GM23338 (cell line): ENCODE results near the gene MYLK. TPM values are rescaled to one million over a fixed set of nuclear protein-coding genes. Genes with fewer than 3 reads are reported as not detected.

ENCODE experiments used
- ATAC-seq: fragments of 200-7000 bp; cut with Tn5 transposase; 3 replicates; pipeline ENCODE4 v1.9.1; 2020
- DNase-seq: peaks from one replicate; pipeline ENCODE4 v3.0.0-alpha.2; 2015; ENCODE audit warnings: low spot score
- H2AFZ ChIP-seq: fragments of 200-600 bp; sonication (generic); 2 replicates; pipeline ENCODE4 v1.8.0; 2016; ENCODE audit warnings: antibody characterized with exemption, mild to moderate bottlenecking, moderate library complexity
- H3F3A ChIP-seq: fragments of 200-600 bp; sonication (generic); replicated peaks from 2 replicates; pipeline ENCODE4 v1.8.0; 2017; ENCODE audit warnings: antibody characterized with exemption, mixed run types, low read depth
- H3K27ac ChIP-seq: fragments of 200-600 bp; sonication (generic); 2 replicates; pipeline ENCODE4 v1.6.1; 2016; ENCODE audit warnings: low read depth
- H3K27me3 ChIP-seq: fragments of 200-600 bp; sonication (generic); 2 replicates; pipeline ENCODE4 v1.8.0; 2016; ENCODE audit warnings: mild to moderate bottlenecking, mixed run types, moderate library complexity; ENCODE audit not compliant: insufficient read depth
- H3K36me3 ChIP-seq: fragments of 200-600 bp; sonication (generic); 2 replicates; pipeline ENCODE4 v1.8.0; 2016; ENCODE audit warnings: mild to moderate bottlenecking; ENCODE audit not compliant: insufficient read depth
- H3K4me1 ChIP-seq: fragments of 200-600 bp; sonication (generic); 2 replicates; pipeline ENCODE4 v1.8.0; 2016; ENCODE audit warnings: mild to moderate bottlenecking, moderate library complexity; ENCODE audit not compliant: insufficient read depth
- H3K4me2 ChIP-seq: fragments of 200-600 bp; sonication (generic); 2 replicates; pipeline ENCODE4 v1.7.1; 2017; ENCODE audit warnings: mixed run types
- H3K4me3 ChIP-seq: fragments of 200-600 bp; sonication (generic); 2 replicates; pipeline ENCODE4 v1.6.1; 2016; ENCODE audit warnings: mixed run types
- H3K79me2 ChIP-seq: fragments of 200-600 bp; sonication (generic); replicated peaks from 2 replicates; pipeline ENCODE4 v1.8.0; 2017; ENCODE audit warnings: mild to moderate bottlenecking; ENCODE audit not compliant: insufficient read depth
- H3K9me2 ChIP-seq: fragments of 200-600 bp; sonication (generic); 2 replicates; pipeline ENCODE4 v1.8.0; 2017; ENCODE audit not compliant: insufficient read depth
- H4K20me1 ChIP-seq: fragments of 200-600 bp; sonication (generic); replicated peaks from 2 replicates; pipeline ENCODE4 v1.8.0; 2017; ENCODE audit warnings: mild to moderate bottlenecking; ENCODE audit not compliant: insufficient read depth
- H3K27ac Mint-ChIP-seq: 2 replicates; pipeline ENCODE4 v1.8.0; 2020; ENCODE audit warnings: inconsistent platforms, mild to moderate bottlenecking, moderate library complexity, mixed read lengths
- H3K27me3 Mint-ChIP-seq: 3 replicates; pipeline ENCODE4 v1.8.0; 2022; ENCODE audit warnings: low read depth, mild to moderate bottlenecking, moderate library complexity, mixed read lengths, inconsistent platforms; ENCODE audit not compliant: insufficient read depth, poor library complexity
- H3K36me3 Mint-ChIP-seq: 3 replicates; pipeline ENCODE4 v1.8.0; 2021; ENCODE audit warnings: low read depth, mild to moderate bottlenecking, inconsistent platforms, moderate library complexity, mixed read lengths
- H3K4me1 Mint-ChIP-seq: 3 replicates; pipeline ENCODE4 v1.8.0; 2020; ENCODE audit warnings: mild to moderate bottlenecking, inconsistent platforms, mixed read lengths
- H3K4me3 Mint-ChIP-seq: 3 replicates; pipeline ENCODE4 v1.8.0; 2021; ENCODE audit warnings: moderate library complexity, mild to moderate bottlenecking, inconsistent platforms, mixed read lengths
- H3K9me3 Mint-ChIP-seq: 3 replicates; pipeline ENCODE4 v1.8.0; 2020; ENCODE audit warnings: moderate library complexity, mild to moderate bottlenecking, inconsistent platforms, mixed read lengths
- CREB1 ChIP-seq: fragments of 250-450 bp; sonication (Bioruptor Pico); IDR thresholded peaks from 2 replicates; pipeline ENCODE4 v1.5.0; 2020; ENCODE audit warnings: low read depth, mild to moderate bottlenecking, moderate library complexity
- EZH2phosphoT487 ChIP-seq: fragments of 200-600 bp; sonication (generic); IDR thresholded peaks from one replicate; pipeline ENCODE4 v1.8.1; 2018; ENCODE audit warnings: antibody characterized with exemption; ENCODE audit not compliant: unreplicated experiment
- JUNB ChIP-seq: IDR thresholded peaks from one replicate; pipeline ENCODE4 v1.6.1; 2016; ENCODE audit warnings: antibody characterized with exemption; ENCODE audit not compliant: unreplicated experiment
- POLR2AphosphoS5 ChIP-seq: IDR thresholded peaks from 2 replicates; pipeline ENCODE4 v1.6.1; 2016; ENCODE audit warnings: antibody characterized with exemption, low read depth
- STAT1 ChIP-seq: IDR thresholded peaks from one replicate; pipeline ENCODE4 v1.6.1; 2016; ENCODE audit warnings: antibody characterized with exemption; ENCODE audit not compliant: unreplicated experiment
- ZNF114 ChIP-seq: fragments of 250-450 bp; sonication (Bioruptor Pico); IDR thresholded peaks from 2 replicates; pipeline ENCODE4 v1.5.0; 2020; ENCODE audit warnings: mild to moderate bottlenecking, moderate library complexity
- ZNF331 ChIP-seq: fragments of 250-450 bp; sonication (Bioruptor Pico); IDR thresholded peaks from 2 replicates; pipeline ENCODE4 v1.5.0; 2020; ENCODE audit warnings: low read depth, mild to moderate bottlenecking, moderate library complexity
- polyA plus RNA-seq: library from polyadenylated mRNA; unstranded; fragments of >200 nt; fragmentation: Nextera tagmentation; extraction: Ambion mirVana; gene quantifications from 2 replicates; pipeline ENCODE4 v1.2.1, GENCODE V29; 2016
- total RNA-seq: library from RNA; depleted of rRNA; stranded (reverse); fragments of >200 nt; shearing (Covaris generic); gene quantifications from 2 replicates; pipeline ENCODE4 v1.2.3, GENCODE V29; 2014
- TF ChIP-seq, protein P1 (sequence below): IDR thresholded peaks from 2 replicates; pipeline ENCODE4 v1.6.1; 2016; ENCODE audit warnings: antibody characterized with exemption
- TF ChIP-seq, protein P2 (sequence below): IDR thresholded peaks from one replicate; pipeline ENCODE4 v1.6.1; 2018; ENCODE audit warnings: antibody characterized with exemption; ENCODE audit not compliant: unreplicated experiment

Gene MYLK
- total and polyA plus RNA-seq, 2 experiments from 2014 or later = 11.5 to 17.9 TPM

DNA sequence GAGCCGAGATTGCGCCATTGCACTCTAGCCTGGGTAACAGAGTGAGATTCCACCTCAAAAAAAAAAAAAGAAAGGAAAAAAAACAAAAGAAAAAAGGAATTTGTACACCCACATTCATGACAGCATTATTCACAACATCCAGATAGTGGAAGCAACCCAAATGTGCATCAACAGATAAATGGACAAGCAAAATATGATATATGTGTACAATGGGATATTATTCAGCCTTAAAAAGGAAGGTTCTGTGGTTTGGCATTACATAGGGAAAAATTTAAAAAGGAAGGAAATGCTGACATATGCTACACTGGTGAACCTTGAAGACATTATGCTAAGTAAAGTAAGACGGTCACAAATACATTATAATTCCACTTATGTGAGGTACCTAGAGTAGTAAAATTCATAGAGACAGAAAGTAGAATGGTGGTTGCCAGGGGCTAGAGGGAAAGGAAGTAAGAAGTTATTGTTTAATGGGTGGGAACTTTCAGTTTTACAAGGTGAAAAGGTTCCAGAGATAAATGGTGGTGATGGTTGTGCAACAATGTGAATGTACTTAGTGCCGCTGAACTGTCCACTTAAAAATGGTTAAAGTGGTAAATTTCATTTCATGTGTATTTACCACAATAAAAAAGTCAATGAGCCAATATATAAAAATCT lies 118.5 kb downstream of the MYLK start (continued):
- no peak for TF ChIP-seq EZH2phosphoT487
- no peak for TF ChIP-seq ZNF331
- no peak for TF ChIP-seq ZNF114
- no peak for TF ChIP-seq STAT1
- no peak for TF ChIP-seq CREB1
- TF ChIP-seq JUNB = no peak
- TF ChIP-seq, protein P1, sequence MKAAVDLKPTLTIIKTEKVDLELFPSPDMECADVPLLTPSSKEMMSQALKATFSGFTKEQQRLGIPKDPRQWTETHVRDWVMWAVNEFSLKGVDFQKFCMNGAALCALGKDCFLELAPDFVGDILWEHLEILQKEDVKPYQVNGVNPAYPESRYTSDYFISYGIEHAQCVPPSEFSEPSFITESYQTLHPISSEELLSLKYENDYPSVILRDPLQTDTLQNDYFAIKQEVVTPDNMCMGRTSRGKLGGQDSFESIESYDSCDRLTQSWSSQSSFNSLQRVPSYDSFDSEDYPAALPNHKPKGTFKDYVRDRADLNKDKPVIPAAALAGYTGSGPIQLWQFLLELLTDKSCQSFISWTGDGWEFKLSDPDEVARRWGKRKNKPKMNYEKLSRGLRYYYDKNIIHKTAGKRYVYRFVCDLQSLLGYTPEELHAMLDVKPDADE = no peak
- TF ChIP-seq, protein P2, sequence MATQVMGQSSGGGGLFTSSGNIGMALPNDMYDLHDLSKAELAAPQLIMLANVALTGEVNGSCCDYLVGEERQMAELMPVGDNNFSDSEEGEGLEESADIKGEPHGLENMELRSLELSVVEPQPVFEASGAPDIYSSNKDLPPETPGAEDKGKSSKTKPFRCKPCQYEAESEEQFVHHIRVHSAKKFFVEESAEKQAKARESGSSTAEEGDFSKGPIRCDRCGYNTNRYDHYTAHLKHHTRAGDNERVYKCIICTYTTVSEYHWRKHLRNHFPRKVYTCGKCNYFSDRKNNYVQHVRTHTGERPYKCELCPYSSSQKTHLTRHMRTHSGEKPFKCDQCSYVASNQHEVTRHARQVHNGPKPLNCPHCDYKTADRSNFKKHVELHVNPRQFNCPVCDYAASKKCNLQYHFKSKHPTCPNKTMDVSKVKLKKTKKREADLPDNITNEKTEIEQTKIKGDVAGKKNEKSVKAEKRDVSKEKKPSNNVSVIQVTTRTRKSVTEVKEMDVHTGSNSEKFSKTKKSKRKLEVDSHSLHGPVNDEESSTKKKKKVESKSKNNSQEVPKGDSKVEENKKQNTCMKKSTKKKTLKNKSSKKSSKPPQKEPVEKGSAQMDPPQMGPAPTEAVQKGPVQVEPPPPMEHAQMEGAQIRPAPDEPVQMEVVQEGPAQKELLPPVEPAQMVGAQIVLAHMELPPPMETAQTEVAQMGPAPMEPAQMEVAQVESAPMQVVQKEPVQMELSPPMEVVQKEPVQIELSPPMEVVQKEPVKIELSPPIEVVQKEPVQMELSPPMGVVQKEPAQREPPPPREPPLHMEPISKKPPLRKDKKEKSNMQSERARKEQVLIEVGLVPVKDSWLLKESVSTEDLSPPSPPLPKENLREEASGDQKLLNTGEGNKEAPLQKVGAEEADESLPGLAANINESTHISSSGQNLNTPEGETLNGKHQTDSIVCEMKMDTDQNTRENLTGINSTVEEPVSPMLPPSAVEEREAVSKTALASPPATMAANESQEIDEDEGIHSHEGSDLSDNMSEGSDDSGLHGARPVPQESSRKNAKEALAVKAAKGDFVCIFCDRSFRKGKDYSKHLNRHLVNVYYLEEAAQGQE = no peak

DNA sequence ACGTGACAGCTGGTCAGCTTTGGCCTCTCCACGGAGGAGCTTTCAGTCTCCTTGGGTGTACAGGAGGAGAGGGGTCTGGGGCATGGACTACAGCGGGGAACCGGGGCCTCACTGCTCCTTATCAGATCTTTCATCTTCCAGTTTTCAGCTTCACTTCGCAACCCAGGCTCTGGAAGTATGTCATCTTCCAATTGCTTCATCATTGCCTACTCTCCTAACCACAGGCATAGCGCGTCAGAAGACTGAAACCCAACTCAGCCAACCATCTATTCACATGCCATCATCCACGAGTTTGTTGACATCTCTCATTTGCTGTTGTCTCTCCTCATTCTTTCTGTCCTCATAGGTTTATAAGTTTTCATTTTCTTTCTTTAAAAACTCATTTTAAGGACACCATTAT lies 119.5 kb downstream of the MYLK start:
- no peak overlapping the region for H3K27ac Mint-ChIP-seq
- TF ChIP-seq JUNB (no peak), CREB1 (no peak), STAT1 (no peak), EZH2phosphoT487 (no peak), POLR2AphosphoS5 (no peak), ZNF331 (no peak)
- TF ChIP-seq, protein P1 = no peak
- TF ChIP-seq, protein P2 = no peak

More for the DNA sequence above, 119.5 kb downstream of the MYLK start:
- Mint-ChIP-seq H3K4me1 (peaks cover 11% of the 10 kb centered on the region), H3K27me3 (no peaks in the 10 kb centered on the region), H3K4me3 (no peak overlapping the region), H3K9me3 (no peaks in the 10 kb centered on the region), H3K36me3 (no peaks in the 10 kb centered on the region)
- ATAC-seq (no peak), DNase-seq (no peak)
- H2AFZ ChIP-seq = no peak overlapping the region
- H4K20me1 ChIP-seq = no peaks in the 10 kb centered on the region
- no peaks in the 10 kb centered on the region for H3K27me3 ChIP-seq
- H3K9me2 ChIP-seq = no peaks in the 10 kb centered on the region
- no peaks in the 10 kb centered on the region for H3F3A ChIP-seq
- H3K27ac ChIP-seq = no peak overlapping the region
- H3K4me2 ChIP-seq = no peak overlapping the region
- no peaks in the 10 kb centered on the region for H3K79me2 ChIP-seq
- no peaks in the 10 kb centered on the region for H3K36me3 ChIP-seq
- H3K4me3 ChIP-seq = no peak overlapping the region
- no peaks in the 10 kb centered on the region for H3K4me1 ChIP-seq
